Cardiac muscle cell (in vitro differentiated cells and primary cell): Measurements from ENCODE around the gene COL23A1. TPM values are rescaled to one million over a fixed set of nuclear protein-coding genes. Genes with fewer than 3 reads are reported as not detected.
A peak's percentile ranks its signal among the peaks of the same experiment; 100 is the strongest.

Experiments
- DNase-seq, 2 donors: peaks; one replicate each; pipeline versions ENCODE4 v3.0.0 to v3.0.0-alpha.2; 2010 to 2017; ENCODE audit warnings: low read depth in 1 of 2, low spot score in 1 of 2
- H3K27ac ChIP-seq: fragments of 200-600 bp; sonication (generic); 2 replicates; pipeline ENCODE4 v1.5.1; 2016
- H3K27me3 ChIP-seq: fragments of 200-600 bp; sonication (generic); 2 replicates; pipeline ENCODE4 v1.6.0; 2016; ENCODE audit warnings: control low read depth
- H3K36me3 ChIP-seq: fragments of 200-600 bp; sonication (generic); 2 replicates; pipeline ENCODE4 v1.5.1; 2016; ENCODE audit warnings: control low read depth
- H3K4me1 ChIP-seq: fragments of 200-600 bp; sonication (generic); 2 replicates; pipeline ENCODE4 v1.8.1; 2017; ENCODE audit warnings: low read depth, mild to moderate bottlenecking, mixed run types
- H3K4me3 ChIP-seq: fragments of 200-600 bp; sonication (generic); 2 replicates; pipeline ENCODE4 v1.5.1; 2016; ENCODE audit warnings: mild to moderate bottlenecking
- H3K9me3 ChIP-seq: fragments of 200-600 bp; sonication (generic); 2 replicates; pipeline ENCODE4 v1.5.1; 2017; ENCODE audit warnings: low read depth, mild to moderate bottlenecking, control low read depth
- polyA plus RNA-seq: library from polyadenylated mRNA; unstranded; fragments of >200 nt; fragmentation: Nextera tagmentation; extraction: Ambion mirVana; gene quantifications from 2 replicates; pipeline ENCODE4 v1.2.1, GENCODE V29; 2016
- total RNA-seq: library from RNA; depleted of rRNA; stranded (reverse); fragments of >200 nt; gene quantifications from 2 replicates; pipeline ENCODE4 v1.2.3, GENCODE V29; 2016
- TF ChIP-seq, protein P1 (sequence below): IDR thresholded peaks from 2 replicates; pipeline ENCODE4 v1.5.1; 2012; ENCODE audit warnings: low read depth, mild to moderate bottlenecking, low read length

The COL23A1 gene
- total and polyA plus RNA-seq, 2 experiments from 2014 or later = 28.9 to 43.0 TPM

- H3K9me3 ChIP-seq = no peaks in the 10 kb centered on the region
- no peaks in the 10 kb centered on the region for H3K36me3 ChIP-seq
- H3K27me3 ChIP-seq = no peaks in the 10 kb centered on the region
- H3K4me1 ChIP-seq = peaks cover 13% of the 10 kb centered on the region
- DNase-seq = no peak
- TF ChIP-seq, protein P1, sequence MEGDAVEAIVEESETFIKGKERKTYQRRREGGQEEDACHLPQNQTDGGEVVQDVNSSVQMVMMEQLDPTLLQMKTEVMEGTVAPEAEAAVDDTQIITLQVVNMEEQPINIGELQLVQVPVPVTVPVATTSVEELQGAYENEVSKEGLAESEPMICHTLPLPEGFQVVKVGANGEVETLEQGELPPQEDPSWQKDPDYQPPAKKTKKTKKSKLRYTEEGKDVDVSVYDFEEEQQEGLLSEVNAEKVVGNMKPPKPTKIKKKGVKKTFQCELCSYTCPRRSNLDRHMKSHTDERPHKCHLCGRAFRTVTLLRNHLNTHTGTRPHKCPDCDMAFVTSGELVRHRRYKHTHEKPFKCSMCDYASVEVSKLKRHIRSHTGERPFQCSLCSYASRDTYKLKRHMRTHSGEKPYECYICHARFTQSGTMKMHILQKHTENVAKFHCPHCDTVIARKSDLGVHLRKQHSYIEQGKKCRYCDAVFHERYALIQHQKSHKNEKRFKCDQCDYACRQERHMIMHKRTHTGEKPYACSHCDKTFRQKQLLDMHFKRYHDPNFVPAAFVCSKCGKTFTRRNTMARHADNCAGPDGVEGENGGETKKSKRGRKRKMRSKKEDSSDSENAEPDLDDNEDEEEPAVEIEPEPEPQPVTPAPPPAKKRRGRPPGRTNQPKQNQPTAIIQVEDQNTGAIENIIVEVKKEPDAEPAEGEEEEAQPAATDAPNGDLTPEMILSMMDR = no peak
- H3K27ac ChIP-seq = no peak overlapping the region
- H3K4me3 ChIP-seq = no peak overlapping the region
These were observed 254.7 kb downstream of the COL23A1 start for GRCh38 chr5:178335302-178336030.

DNA sequence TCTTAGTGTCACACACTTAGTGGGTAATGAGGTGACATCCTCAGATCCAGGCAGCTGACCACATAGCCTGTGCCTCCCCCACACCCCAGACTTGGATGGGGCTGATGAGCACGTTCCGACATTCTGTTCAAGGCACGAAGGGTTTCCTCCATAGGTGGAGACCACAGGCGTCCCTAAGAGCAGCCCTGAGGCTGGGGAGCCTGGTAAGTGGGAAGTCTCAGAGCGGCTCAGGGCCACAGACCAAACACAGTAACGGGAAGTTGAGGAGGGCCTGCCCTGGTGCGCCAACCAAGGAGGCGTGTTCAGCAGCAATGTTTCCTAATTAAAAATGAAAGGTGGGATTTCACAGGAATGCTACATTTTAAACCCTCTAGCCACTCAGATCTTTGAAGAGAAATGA, 255.3 kb downstream of the COL23A1 start:
- H3K27me3 ChIP-seq = no peaks in the 10 kb centered on the region
- TF ChIP-seq, protein P1 = no peak
- no peak overlapping the region for H3K4me3 ChIP-seq
- H3K36me3 ChIP-seq = no peaks in the 10 kb centered on the region
- peaks cover 19% of the 10 kb centered on the region for H3K4me1 ChIP-seq
- no peaks in the 10 kb centered on the region for H3K9me3 ChIP-seq
- DNase-seq = no peak
- H3K27ac ChIP-seq = no peak overlapping the region

DNA sequence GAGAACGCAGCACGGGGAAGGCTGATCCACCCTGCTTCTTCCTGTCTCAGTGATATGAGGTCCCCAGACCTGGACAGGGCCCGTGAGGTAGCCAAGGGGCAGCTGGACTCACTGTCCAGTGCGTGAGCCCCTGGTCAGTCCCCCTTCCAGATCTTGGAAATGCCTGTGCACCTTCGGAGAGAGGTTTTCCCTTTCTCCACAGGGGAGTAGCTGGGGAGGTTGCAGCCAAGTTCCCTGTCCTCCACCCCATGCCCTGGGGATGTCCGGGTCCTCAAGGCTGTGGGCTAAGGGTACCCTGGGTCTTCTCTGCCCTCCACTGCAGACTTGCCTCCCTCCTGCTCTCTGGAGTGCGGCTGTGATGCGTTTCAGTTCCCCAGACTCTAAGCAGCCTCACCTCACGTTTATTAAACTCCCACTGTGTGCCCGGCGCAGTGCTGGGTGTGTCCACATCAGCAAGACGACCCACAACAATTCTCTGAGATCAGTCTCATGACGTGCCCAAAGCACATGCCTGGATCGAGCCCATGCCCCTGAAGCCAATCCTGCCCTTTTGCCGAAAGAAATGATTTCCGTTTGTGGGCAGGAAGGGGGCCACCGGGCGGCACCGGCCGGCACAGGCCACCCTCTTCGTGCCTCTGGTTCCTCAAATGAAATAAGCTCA, 256.2 kb downstream of the COL23A1 start:
- Histone ChIP-seq H3K4me1 (peaks cover 19% of the 10 kb centered on the region), H3K36me3 (no peaks in the 10 kb centered on the region), H3K4me3 (no peak overlapping the region), H3K9me3 (no peaks in the 10 kb centered on the region), H3K27ac (no peak overlapping the region), H3K27me3 (no peaks in the 10 kb centered on the region)
- no peak for DNase-seq
- TF ChIP-seq, protein P1 = no peak

DNA sequence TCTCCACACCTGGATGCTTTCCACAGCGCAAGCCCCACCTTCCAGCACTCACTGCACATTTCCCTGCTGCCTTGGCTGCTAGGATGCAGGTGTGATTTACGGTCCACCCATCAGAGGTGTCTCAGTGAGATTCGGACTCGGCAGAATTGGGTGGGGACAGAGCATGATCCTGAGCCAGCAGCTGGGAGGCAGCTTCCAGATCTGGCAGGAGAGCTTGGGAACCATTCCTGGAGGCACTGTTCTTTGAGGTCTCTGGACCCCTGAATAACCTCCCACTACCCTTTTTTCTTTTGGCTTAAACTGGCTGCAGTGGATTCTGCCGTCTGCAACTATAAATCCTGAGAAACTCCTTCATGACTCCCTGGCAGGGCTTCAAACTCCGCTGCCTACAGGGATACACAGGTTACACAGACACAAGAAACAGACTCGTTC, 258.0 kb downstream of the COL23A1 start:
- Histone ChIP-seq H3K9me3 (no peaks in the 10 kb centered on the region), H3K36me3 (no peaks in the 10 kb centered on the region), H3K4me3 (no peak overlapping the region), H3K4me1 (peaks cover 17% of the 10 kb centered on the region), H3K27ac (peak overlapping the region; percentile 5), H3K27me3 (no peaks in the 10 kb centered on the region)
- no peak for DNase-seq
- TF ChIP-seq, protein P1 = no peak

DNA sequence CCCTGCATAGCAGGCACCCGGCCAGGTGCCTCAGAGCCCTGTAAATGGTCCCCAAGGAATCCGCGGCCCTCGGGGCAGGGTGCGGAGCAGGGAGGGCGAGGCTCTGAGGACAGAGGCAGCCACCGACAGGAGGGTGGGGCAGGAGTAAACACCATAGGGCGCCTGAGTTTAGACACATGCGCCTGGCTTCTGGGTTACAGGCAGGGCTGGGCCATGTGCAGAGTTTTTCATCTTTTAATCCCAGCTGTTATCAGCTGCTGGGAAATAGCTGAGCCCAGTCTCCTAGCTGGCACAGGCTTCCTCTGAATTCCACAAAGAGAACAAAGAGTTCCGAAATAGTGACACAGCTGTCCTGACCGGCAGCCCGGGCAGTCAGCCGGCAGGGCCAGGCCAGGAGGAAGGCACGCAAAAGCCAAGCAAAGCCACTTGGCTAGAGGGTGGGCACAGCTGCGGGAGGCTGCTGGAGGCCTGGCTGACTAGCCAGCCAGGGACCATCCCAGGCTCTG, 258.6 kb downstream of the COL23A1 start:
- Histone ChIP-seq H3K27ac (peak overlapping the region; percentile 5), H3K9me3 (no peaks in the 10 kb centered on the region), H3K4me3 (no peak overlapping the region), H3K27me3 (no peaks in the 10 kb centered on the region), H3K4me1 (peaks cover 14% of the 10 kb centered on the region), H3K36me3 (no peaks in the 10 kb centered on the region)
- DNase-seq = peak in 1 of 2 donors; percentile 17
- TF ChIP-seq, protein P1 = no peak
